Activated T-cell treated with anti-CD3 and anti-CD28 coated beads, Interleukin-2, amount 50 U/mL, for 4 hours (primary cell): ENCODE results near the gene CD99L2. TPM values are rescaled to one million over a fixed set of nuclear protein-coding genes. Genes with fewer than 3 reads are reported as not detected.

Experiments used
- ATAC-seq, 2 donors: fragments of 200-7000 bp; cut with Tn5 transposase; one replicate each; pipeline ENCODE4 v1.10.0; 2021
- DNase-seq: peaks from one replicate; pipeline ENCODE4 v3.0.0-alpha.2; 2020
- H3K27me3 Mint-ChIP-seq: one replicate; pipeline ENCODE4 v1.8.0; 2021; ENCODE audit warnings: low read depth, mixed read lengths
- H3K36me3 Mint-ChIP-seq: one replicate; pipeline ENCODE4 v1.8.0; 2022; ENCODE audit warnings: mixed read lengths; ENCODE audit not compliant: insufficient read depth
- H3K4me1 Mint-ChIP-seq: one replicate; pipeline ENCODE4 v1.8.0; 2021; ENCODE audit warnings: low read depth, mixed read lengths
- H3K4me3 Mint-ChIP-seq: one replicate; pipeline ENCODE4 v1.8.0; 2021; ENCODE audit warnings: mild to moderate bottlenecking, moderate library complexity, mixed read lengths
- H3K9me3 Mint-ChIP-seq: one replicate; pipeline ENCODE4 v1.8.0; 2021; ENCODE audit warnings: mixed read lengths
- total RNA-seq, 3 donors: library from RNA; stranded (reverse); gene quantifications; one replicate each; pipeline ENCODE4 v1.2.1, GENCODE V29; 2021

The CD99L2 gene, protein sequence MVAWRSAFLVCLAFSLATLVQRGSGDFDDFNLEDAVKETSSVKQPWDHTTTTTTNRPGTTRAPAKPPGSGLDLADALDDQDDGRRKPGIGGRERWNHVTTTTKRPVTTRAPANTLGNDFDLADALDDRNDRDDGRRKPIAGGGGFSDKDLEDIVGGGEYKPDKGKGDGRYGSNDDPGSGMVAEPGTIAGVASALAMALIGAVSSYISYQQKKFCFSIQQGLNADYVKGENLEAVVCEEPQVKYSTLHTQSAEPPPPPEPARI
- 1 to 10 TPM; 7.9 to 8.2 (median 8.2) TPM for total RNA-seq

DNA sequence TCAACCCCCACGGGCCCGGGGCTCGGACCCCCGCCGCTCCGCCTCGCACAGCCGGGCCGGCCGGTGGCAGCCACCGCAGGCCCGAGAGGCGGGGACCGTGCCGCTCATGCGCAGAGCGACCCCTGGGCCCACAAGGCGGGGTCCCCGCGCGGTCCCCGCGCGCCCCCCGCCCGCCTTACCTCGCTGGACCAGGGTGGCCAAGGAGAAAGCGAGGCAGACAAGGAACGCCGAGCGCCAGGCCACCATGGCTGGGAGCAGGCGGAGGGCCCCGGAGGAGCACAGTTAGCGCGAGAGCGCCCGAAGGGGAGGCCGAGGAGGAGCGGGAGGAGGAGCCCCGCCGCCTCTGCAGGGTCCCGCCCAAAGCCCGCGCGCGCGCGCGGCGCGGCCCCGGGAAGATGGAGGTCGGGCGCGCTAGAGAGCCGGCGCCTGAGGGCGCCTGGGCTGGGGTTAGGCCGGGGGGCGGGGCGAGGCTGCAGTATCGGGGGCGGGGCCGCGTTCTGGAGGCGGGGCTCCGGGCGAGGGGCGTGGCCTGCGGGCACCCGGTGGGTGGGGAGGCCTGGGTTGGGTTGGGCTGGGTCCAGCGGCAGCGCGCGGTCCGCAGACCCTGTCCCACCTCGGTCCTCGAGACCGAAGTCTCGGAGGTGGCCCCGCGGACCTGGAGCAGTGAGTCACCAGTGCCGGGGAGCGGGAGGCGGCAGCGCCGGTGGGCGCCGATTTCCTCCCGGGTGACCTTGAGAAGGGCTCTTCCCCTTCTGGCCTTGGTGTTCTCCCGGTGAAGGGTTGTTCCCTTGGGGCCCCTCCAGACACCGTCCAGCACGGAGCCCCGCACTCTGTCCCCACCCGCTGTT, at the start of gene CD99L2:
Gene CD99L2 (minus strand): TSS at position 326 of the 848 bp plus-strand sequence. CDS start 80 bp downstream, at position 246.
- ATAC-seq, result peak; percentile 97

DNA sequence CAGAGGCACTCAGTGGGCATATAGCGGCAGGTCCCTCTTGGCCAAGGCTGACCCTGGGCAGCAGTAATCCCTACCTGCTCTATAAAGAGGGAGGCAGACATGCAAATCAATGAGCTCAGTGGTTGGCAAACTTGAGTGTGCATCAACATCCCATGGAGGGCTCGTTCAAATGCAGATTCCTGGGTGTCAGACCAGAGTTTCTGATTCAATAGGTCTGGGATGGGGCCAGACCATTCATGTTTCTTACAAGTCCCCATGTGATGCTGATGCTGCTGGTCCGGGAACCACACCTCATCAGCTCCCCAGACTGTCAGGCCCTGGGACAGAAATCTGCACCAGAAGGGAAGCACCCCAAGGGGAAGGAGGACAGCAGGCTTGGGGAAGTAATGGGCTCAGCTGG, 45.8 kb upstream of the CD99L2 start:
- Mint-ChIP-seq H3K9me3 (no peaks in the 10 kb centered on the region), H3K27me3 (peaks cover 2% of the 10 kb centered on the region), H3K4me3 (no peak overlapping the region), H3K36me3 (no peaks in the 10 kb centered on the region), H3K4me1 (no peaks in the 10 kb centered on the region)
- ATAC-seq, result no peak
- no peak for DNase-seq

More for the DNA sequence above, at the start of gene CD99L2:
- peak within 1 kb of the TSS; percentile 82 for H3K4me3 Mint-ChIP-seq
- peak; percentile 86 for DNase-seq
- H3K27me3 Mint-ChIP-seq, result no peaks in the 10 kb centered on the region
- peaks cover 7% of the 10 kb centered on the region for H3K4me1 Mint-ChIP-seq
- H3K36me3 Mint-ChIP-seq, result no peaks in the 10 kb centered on the region
- H3K9me3 Mint-ChIP-seq, result no peaks in the 10 kb centered on the region

DNA sequence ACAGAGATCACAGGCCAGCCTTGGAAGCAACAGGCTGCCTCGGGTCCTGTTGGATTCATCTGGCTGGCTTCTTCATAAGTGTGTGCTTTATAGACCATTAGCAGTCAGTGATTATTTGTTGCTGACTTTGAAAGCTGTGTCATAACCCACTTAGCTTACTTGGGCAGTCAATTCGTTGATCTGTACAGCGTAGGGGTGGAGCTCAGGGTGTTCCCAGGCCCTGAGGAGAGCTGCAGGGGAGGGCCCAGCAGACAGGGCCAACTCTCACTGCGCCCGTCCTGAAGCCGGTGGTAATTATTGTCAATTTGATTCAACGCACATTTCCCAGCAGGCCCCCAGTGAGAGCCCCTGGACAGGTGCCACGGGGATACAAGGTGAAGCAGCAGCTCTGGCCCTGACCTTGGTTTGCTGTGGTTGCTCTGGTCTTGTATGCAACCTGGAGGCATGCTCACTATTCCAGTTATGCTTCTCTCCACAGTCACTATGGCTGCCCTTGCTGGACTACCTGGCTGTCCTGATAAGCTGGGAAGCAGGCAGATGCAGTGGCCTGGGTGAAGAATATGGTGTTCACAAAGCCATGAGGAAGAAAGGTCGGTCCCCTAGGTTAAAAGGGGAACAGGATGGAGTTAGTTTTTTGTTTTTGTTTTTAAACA, 44.6 kb upstream of the CD99L2 start:
- no peaks in the 10 kb centered on the region for H3K36me3 Mint-ChIP-seq
- H3K27me3 Mint-ChIP-seq, result peaks cover 2% of the 10 kb centered on the region
- H3K4me1 Mint-ChIP-seq, result no peaks in the 10 kb centered on the region
- no peak overlapping the region for H3K4me3 Mint-ChIP-seq
- no peaks in the 10 kb centered on the region for H3K9me3 Mint-ChIP-seq
- DNase-seq (no peak), ATAC-seq (no peak)

DNA sequence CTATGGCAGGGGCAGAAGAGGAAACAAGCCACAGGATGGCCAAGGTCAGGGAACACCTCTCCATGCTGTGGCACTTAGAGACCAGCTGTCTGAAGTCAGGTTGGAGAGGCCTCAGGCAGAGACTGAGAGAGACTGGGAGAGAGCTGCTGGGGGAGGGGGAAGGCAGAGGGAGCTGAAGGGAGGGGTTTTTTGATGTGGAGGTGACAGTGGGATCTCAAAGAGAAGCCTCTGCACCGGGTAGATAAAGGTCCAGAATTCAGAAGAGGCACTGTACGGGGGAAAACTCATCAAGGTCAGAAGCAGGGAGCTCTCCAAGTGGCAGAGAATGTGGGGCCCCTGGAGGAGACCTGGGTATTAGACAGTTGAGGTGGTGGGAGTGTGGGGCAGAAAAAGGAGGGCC, 43.1 kb upstream of the CD99L2 start:
- Mint-ChIP-seq H3K36me3 (no peaks in the 10 kb centered on the region), H3K4me1 (no peaks in the 10 kb centered on the region), H3K27me3 (no peaks in the 10 kb centered on the region), H3K4me3 (no peak overlapping the region), H3K9me3 (no peaks in the 10 kb centered on the region)
- DNase-seq (no peak), ATAC-seq (no peak)

DNA sequence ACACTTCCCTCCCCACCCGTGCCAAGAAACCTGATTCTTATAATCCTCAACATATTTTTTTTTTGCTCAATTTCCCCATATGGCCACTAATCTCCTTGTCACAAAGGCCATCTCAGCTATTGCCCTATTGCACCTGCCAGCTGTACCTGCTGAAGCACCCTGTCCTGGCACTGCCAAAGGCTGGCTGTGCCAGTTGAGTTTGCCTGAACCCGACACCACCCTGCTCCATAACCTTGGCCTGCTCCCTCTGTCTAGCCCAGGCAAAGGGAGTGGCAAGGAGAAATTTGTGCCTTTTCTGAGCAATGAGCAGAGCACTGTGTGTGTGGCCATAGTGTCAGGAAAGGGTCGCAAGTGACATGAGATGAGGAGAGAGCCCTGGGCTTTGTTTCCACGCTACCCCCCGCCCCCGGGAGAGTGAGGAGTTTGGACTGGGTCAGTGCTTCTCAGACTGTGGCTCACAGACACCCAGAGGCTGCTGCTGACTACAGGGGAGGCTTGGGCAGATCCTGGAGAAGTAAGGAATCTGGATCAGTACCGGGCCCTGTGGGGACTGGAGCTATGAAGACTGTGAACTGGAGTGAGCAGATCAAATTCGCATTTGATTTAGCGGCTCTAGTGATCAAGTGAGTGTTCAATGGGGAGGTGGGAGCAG, 42.5 kb upstream of the CD99L2 start:
- Mint-ChIP-seq H3K27me3 (no peaks in the 10 kb centered on the region), H3K4me3 (no peak overlapping the region), H3K4me1 (no peaks in the 10 kb centered on the region)

DNA sequence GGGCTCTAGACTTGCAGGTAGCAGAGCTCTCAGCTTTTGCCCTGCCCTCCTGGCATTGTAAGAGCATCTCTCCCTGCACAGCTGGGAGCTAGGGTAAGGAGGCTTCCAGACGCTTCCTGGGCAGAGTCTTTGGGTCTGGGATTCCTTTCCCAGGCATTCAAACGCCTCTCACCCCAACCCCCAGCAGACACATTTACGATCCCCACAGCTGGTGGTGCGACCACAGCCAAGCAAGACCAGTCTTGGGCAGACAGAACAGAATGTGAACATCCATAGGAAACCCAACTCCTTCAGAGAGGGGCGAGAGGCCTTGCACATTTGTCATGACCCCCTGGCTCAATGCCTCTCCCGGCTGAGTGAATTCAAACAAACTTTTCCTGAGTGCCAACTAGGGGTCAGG, 38.1 kb upstream of the CD99L2 start:
- H3K9me3 Mint-ChIP-seq, result no peaks in the 10 kb centered on the region
- H3K4me1 Mint-ChIP-seq, result no peaks in the 10 kb centered on the region

More for the DNA sequence above, 42.5 kb upstream of the CD99L2 start:
- no peaks in the 10 kb centered on the region for H3K9me3 Mint-ChIP-seq
- no peak for DNase-seq
- ATAC-seq, result no peak
- H3K36me3 Mint-ChIP-seq, result no peaks in the 10 kb centered on the region

DNA sequence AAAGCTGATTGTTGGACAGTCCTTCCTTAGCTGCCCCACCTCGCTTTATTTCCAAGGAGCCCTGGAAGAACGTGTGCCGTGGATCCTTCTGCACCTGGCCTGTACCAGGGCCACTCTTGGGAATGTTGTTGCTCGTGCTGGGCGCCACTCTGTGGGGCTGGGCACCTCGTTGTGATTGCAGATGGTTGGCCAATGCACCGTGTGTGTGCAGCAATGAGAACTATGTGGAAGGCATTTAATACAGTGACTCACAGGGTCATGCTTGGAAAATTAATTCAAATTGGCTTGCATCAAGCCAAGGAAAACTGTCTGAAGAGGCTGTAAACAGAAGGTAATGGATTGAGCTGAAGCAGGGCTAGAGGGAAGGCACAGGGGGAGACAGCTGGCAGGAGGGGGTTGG, 37.0 kb upstream of the CD99L2 start:
- H3K4me1 Mint-ChIP-seq, result no peaks in the 10 kb centered on the region
- DNase-seq (no peak), ATAC-seq (no peak)
- H3K36me3 Mint-ChIP-seq, result no peaks in the 10 kb centered on the region
- H3K27me3 Mint-ChIP-seq, result peaks cover 3% of the 10 kb centered on the region
- H3K9me3 Mint-ChIP-seq, result no peaks in the 10 kb centered on the region
- H3K4me3 Mint-ChIP-seq, result no peak overlapping the region

More for the DNA sequence above, 38.1 kb upstream of the CD99L2 start:
- DNase-seq, result no peak
- peaks cover 3% of the 10 kb centered on the region for H3K27me3 Mint-ChIP-seq
- no peak overlapping the region for H3K4me3 Mint-ChIP-seq
- H3K36me3 Mint-ChIP-seq, result no peaks in the 10 kb centered on the region
- ATAC-seq, result no peak

DNA sequence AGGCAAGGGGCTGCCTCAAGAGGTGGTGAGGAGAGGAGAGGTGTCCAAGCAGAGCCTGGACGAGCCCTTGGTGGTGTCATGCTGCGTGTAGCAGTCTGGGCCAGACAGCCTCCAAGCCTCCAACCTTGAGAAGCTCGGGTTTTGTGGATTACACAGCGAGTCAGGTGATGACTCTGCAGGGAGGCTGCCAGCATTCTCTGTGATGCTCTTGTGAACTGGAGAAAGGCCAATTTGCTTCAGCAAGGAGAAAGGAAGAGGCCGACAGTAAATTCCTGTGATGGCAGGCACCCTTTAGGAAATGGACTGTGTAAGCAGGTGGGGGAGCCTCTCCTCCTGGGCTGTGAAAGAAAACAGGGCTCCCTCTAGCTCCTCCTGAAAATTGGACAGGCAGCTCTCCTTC, 36.0 kb upstream of the CD99L2 start:
- no peaks in the 10 kb centered on the region for H3K9me3 Mint-ChIP-seq
- peaks cover 3% of the 10 kb centered on the region for H3K27me3 Mint-ChIP-seq
- H3K36me3 Mint-ChIP-seq, result no peaks in the 10 kb centered on the region
- ATAC-seq (no peak), DNase-seq (no peak)
- no peak overlapping the region for H3K4me3 Mint-ChIP-seq
- H3K4me1 Mint-ChIP-seq, result no peaks in the 10 kb centered on the region

DNA sequence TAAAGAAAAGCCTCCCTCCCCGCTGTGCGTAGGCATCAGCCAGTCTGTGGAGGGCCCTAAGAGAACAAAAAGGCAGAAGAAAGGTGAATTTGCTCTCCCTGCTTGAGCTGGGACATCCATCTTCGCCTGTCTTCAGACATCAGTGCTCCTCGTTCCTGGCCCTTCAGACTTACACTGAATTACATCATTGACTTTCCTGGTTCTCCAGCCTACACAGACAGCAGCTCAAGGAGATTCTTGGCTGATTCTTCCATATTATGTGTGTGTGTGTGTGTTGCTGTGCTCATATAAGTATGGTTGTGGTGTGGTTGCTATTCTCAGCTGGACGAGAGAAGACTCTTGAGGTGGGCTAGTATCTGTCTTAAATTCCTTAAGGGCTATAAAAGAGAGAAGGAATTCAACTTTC, 35.5 kb upstream of the CD99L2 start:
- H3K4me3 Mint-ChIP-seq, result no peak overlapping the region
- no peak for ATAC-seq
- peaks cover 3% of the 10 kb centered on the region for H3K27me3 Mint-ChIP-seq
- no peak for DNase-seq
- H3K9me3 Mint-ChIP-seq, result no peaks in the 10 kb centered on the region
- H3K36me3 Mint-ChIP-seq, result no peaks in the 10 kb centered on the region
- H3K4me1 Mint-ChIP-seq, result no peaks in the 10 kb centered on the region

DNA sequence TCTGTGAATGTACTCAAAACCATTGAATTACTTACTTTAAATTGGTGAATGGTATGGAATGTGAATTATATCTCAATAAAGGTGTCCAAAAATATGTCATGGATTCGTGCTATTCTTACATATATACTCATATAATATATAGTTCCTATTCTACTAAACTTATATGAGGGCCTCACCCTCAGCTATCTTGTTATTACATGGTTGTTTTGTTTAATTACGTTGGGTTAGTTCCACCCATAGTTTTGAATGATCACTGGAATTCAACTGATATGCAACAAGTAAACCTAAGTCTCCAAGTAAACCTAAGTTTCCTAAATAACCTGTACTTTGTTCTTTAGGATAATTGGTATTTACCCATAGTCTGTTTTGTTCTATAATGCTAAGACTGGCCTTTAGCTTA, 30.6 kb upstream of the CD99L2 start:
- no peaks in the 10 kb centered on the region for H3K4me1 Mint-ChIP-seq
- H3K9me3 Mint-ChIP-seq, result no peaks in the 10 kb centered on the region
- no peak overlapping the region for H3K4me3 Mint-ChIP-seq
- ATAC-seq, result no peak
- no peaks in the 10 kb centered on the region for H3K36me3 Mint-ChIP-seq
- peaks cover 3% of the 10 kb centered on the region for H3K27me3 Mint-ChIP-seq
- no peak for DNase-seq

DNA sequence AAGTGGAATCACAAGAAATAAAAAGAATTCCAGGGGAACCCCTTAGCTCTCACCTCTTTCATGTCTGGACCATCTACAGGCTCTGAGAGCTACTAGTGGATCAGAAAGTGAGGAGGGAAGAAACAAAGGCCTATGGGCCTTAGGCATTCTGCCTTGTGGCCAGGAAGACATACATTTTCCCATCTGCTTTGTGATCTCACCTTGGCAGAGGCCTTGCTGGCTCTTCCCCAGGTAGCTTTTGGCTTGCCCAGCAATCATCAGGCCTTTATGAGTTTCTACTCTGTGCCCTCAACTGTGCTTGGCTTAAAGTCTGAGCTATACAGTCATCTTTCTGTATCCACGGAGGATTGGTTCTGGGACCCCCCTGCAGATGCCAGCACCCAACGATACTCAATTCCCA, 28.3 kb upstream of the CD99L2 start:
- Mint-ChIP-seq H3K4me1 (no peaks in the 10 kb centered on the region), H3K27me3 (peaks cover 3% of the 10 kb centered on the region), H3K9me3 (no peaks in the 10 kb centered on the region), H3K4me3 (no peak overlapping the region), H3K36me3 (no peaks in the 10 kb centered on the region)
- ATAC-seq (no peak), DNase-seq (no peak)

DNA sequence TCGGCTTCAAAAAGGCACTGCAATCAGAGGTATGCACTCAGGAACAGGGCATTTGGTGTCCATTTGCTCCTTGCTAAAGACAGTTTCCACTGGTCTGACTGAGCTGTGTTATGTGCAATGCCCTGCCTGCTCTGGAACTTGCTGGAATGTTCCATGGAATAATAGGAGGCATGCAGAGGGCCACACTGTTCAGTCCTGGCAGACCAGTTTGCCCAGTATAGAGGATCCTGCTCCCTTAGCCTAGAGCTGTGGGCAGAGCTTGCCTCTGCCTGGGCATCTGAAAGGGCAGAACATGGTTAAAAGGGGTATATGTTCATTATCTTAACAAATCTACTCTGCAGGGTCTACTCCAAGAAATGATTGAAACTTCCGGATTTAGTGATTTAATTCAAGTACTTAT, 27.8 kb upstream of the CD99L2 start:
- no peaks in the 10 kb centered on the region for H3K4me1 Mint-ChIP-seq
- no peaks in the 10 kb centered on the region for H3K9me3 Mint-ChIP-seq
- no peaks in the 10 kb centered on the region for H3K36me3 Mint-ChIP-seq
- DNase-seq (no peak), ATAC-seq (no peak)
- no peak overlapping the region for H3K4me3 Mint-ChIP-seq
- H3K27me3 Mint-ChIP-seq, result no peaks in the 10 kb centered on the region

DNA sequence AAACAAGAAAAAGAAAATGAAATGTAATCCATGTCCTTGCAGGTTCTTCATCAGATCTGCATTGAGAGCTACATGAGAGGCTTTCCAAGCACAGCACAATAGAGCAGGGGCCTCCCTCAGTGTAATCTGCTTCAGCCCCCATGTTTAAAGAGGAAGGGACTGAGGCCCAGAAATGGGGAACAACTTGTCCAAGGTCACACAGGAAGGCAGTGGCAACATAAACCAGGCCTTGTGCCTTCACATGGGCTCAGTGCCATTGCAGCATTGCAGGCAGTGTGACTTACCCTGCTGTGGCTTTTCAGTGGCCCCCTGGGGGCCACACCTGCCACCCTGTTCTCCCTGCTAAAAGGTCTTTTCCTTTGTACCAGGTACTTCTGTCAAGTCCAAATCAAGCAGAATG, 20.9 kb upstream of the CD99L2 start:
- Mint-ChIP-seq H3K27me3 (no peaks in the 10 kb centered on the region), H3K9me3 (no peaks in the 10 kb centered on the region), H3K4me3 (no peak overlapping the region), H3K4me1 (no peaks in the 10 kb centered on the region), H3K36me3 (no peaks in the 10 kb centered on the region)
- DNase-seq (no peak), ATAC-seq (no peak)

DNA sequence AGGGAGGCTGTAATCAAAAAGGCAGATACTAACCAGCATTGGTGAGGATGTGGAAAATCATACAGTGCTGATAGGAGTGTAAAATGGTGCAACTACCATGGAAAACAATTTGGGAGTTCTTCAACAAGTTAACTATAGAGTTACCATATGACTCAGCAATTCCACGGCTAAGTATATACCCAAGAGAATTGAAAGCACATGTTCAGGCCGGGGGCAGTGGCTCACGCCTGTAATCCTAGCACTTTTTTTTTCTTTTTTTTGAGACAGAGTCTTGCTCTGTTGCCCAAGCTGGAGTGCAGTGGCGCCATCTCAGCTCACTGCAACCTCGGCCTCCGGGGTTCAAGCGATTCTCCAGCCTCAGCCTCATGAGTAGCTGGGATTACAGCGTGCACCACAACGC, 15.0 kb upstream of the CD99L2 start:
- Mint-ChIP-seq H3K4me1 (no peaks in the 10 kb centered on the region), H3K9me3 (no peaks in the 10 kb centered on the region), H3K36me3 (no peaks in the 10 kb centered on the region), H3K27me3 (no peaks in the 10 kb centered on the region), H3K4me3 (no peak overlapping the region)
- DNase-seq, result no peak
- ATAC-seq, result no peak
